H1 (cell line): ENCODE data around the gene PLEKHG5. TPM values are rescaled to one million over a fixed set of nuclear protein-coding genes. Genes with fewer than 3 reads are reported as not detected.

ENCODE experiments used
- CTCF ChIA-PET: fragments of 300-600 bp; sonication (Branson Sonifier 250); formaldehyde crosslinking; loops from one replicate; lab custom pipeline; 2021; ENCODE audit not compliant: partially characterized antibody; lab: Charles Lee
- POLR2A ChIA-PET: fragments of 300-600 bp; sonication (Branson Sonifier 250); formaldehyde crosslinking; loops from one replicate; lab custom pipeline; 2021; ENCODE audit warnings: inconsistent platforms; ENCODE audit not compliant: partially characterized antibody; lab: Charles Lee
- DNase-seq, 2 experiments: peaks; one replicate each; pipeline versions ENCODE4 v3.0.0 to v3.0.0-alpha.2; 2010 to 2022; ENCODE audit warnings: low spot score in 2 of 2, low read depth in 1 of 2, mixed read lengths in 1 of 2
- FAIRE-seq: peaks from 2 replicates; lab custom pipeline; 2011; peaks lifted over from hg19 to GRCh38; lab: Jason Lieb, UNC
- H2AFZ ChIP-seq: 2 replicates; pipeline ENCODE4 v1.8.1; 2012; ENCODE audit warnings: low read length, inconsistent platforms
- H2AK5ac ChIP-seq: 2 replicates; pipeline ENCODE4 v1.6.1; 2013; ENCODE audit warnings: low read depth, low read length
- H2BK120ac ChIP-seq: replicated peaks from 2 replicates; pipeline ENCODE3; 2013; ENCODE audit warnings: low read depth, low read length, inconsistent platforms
- H2BK12ac ChIP-seq: 2 replicates; pipeline ENCODE4 v1.6.1; 2013; ENCODE audit warnings: low read depth, low read length
- H2BK15ac ChIP-seq: 2 replicates; pipeline ENCODE4 v1.6.1; 2013; ENCODE audit warnings: low read length
- H2BK20ac ChIP-seq: 2 replicates; pipeline ENCODE4 v1.6.1; 2013; ENCODE audit warnings: low read length
- H2BK5ac ChIP-seq: 2 replicates; pipeline ENCODE4 v1.6.1; 2013; ENCODE audit warnings: low read depth, low read length
- H3K14ac ChIP-seq: 2 replicates; pipeline ENCODE4 v1.6.1; 2013; ENCODE audit warnings: inconsistent platforms; ENCODE audit not compliant: insufficient read length
- H3K18ac ChIP-seq: 2 replicates; pipeline ENCODE4 v1.6.1; 2013; ENCODE audit warnings: low read length; ENCODE audit errors: extremely low read depth
- H3K23ac ChIP-seq: 2 replicates; pipeline ENCODE4 v1.6.1; 2013; ENCODE audit warnings: inconsistent platforms; ENCODE audit not compliant: insufficient read length
- H3K23me2 ChIP-seq: 2 replicates; pipeline ENCODE4 v1.6.1; 2013; ENCODE audit warnings: low read depth, low read length
- H3K27ac ChIP-seq: 2 replicates; pipeline ENCODE4 v1.6.1; 2011; ENCODE audit warnings: low read depth, low read length, inconsistent platforms
- H3K27me3 ChIP-seq, 4 experiments: replicated peaks in 1 of 4; 1 replicate in 1 of 4; 2 replicates in 3 of 4; pipeline versions ENCODE4 v1.6.1 to v1.8.1; 2011 to 2013; ENCODE audit warnings: low read length in 3 of 4, mild to moderate bottlenecking in 3 of 4, inconsistent platforms in 2 of 4, mixed read lengths in 2 of 4, moderate library complexity in 1 of 4; ENCODE audit not compliant: control insufficient read depth in 3 of 4, insufficient read depth in 3 of 4; ENCODE audit errors: extremely low read depth in 1 of 4
- H3K36me3 ChIP-seq, 4 experiments: 2 replicates each; pipeline versions ENCODE4 v1.6.1 to v1.8.1; 2011 to 2013; ENCODE audit warnings: mild to moderate bottlenecking in 4 of 4, low read length in 3 of 4, moderate library complexity in 2 of 4, control low read depth in 1 of 4, inconsistent platforms in 1 of 4; ENCODE audit not compliant: insufficient read depth in 4 of 4, control insufficient read depth in 2 of 4
- H3K4ac ChIP-seq: replicated peaks from 2 replicates; pipeline ENCODE3; 2013; ENCODE audit warnings: low read length, low read depth, mixed read lengths, inconsistent platforms; ENCODE audit not compliant: insufficient read length
- H3K4me1 ChIP-seq, 4 experiments: replicated peaks in 1 of 4; 1 replicate in 1 of 4; 2 replicates in 3 of 4; pipeline versions ENCODE4 v1.6.1 to v1.8.1; 2011 to 2013; ENCODE audit warnings: low read length in 3 of 4, inconsistent platforms in 2 of 4, mixed read lengths in 1 of 4; ENCODE audit not compliant: insufficient read depth in 4 of 4, control insufficient read depth in 3 of 4
- H3K4me2 ChIP-seq, 2 experiments: 2 replicates each; pipeline versions ENCODE4 v1.6.1 to v1.8.1; 2011 to 2013; ENCODE audit warnings: low read depth in 2 of 2, low read length in 2 of 2, control low read depth in 1 of 2, inconsistent platforms in 1 of 2, mild to moderate bottlenecking in 1 of 2; ENCODE audit not compliant: insufficient read depth in 1 of 2
- H3K4me3 ChIP-seq, 4 experiments: fragments of 200-600, 300-600 bp in 1 of 4; sonication (generic), shearing (Covaris generic), sonication (Bioruptor Twin) in 1 of 4; 2 replicates each; pipeline versions ENCODE4 v1.5.1 to v1.8.1; 2011 to 2016; ENCODE audit warnings: low read length in 4 of 4, low read depth in 3 of 4, control low read depth in 2 of 4, inconsistent platforms in 2 of 4, mild to moderate bottlenecking in 2 of 4, mixed read lengths in 1 of 4, moderate library complexity in 1 of 4; ENCODE audit not compliant: insufficient read depth in 2 of 4; ENCODE audit errors: extremely low read depth in 1 of 4
- H3K56ac ChIP-seq: replicated peaks from 2 replicates; pipeline ENCODE3; 2013; ENCODE audit warnings: low read depth, mild to moderate bottlenecking, mixed read lengths, low read length, inconsistent platforms; ENCODE audit not compliant: insufficient read length
- H3K79me1 ChIP-seq: 2 replicates; pipeline ENCODE4 v1.6.1; 2013; ENCODE audit warnings: low read depth, low read length, control low read depth
- H3K79me2 ChIP-seq, 2 experiments: 2 replicates each; pipeline versions ENCODE4 v1.6.1 to v1.8.1; 2012 to 2013; ENCODE audit warnings: low read length in 2 of 2, mild to moderate bottlenecking in 2 of 2, inconsistent platforms in 1 of 2; ENCODE audit not compliant: insufficient read depth in 2 of 2, control insufficient read depth in 1 of 2
- H3K9ac ChIP-seq, 4 experiments: replicated peaks in 1 of 4; 1 replicate in 1 of 4; 2 replicates in 3 of 4; pipeline versions ENCODE4 v1.6.1 to v1.8.1; 2011 to 2013; ENCODE audit warnings: low read depth in 3 of 4, low read length in 3 of 4, control low read depth in 2 of 4, mild to moderate bottlenecking in 2 of 4, moderate library complexity in 2 of 4, inconsistent platforms in 1 of 4; ENCODE audit errors: extremely low read depth in 1 of 4
- H3K9me3 ChIP-seq, 2 experiments: 2 replicates each; pipeline versions ENCODE4 v1.6.1 to v1.8.1; 2012 to 2013; ENCODE audit warnings: mild to moderate bottlenecking in 2 of 2, moderate library complexity in 2 of 2, control low read depth in 1 of 2, inconsistent platforms in 1 of 2, low read depth in 1 of 2, low read length in 1 of 2, mixed read lengths in 1 of 2; ENCODE audit not compliant: insufficient read depth in 2 of 2
- H4K20me1 ChIP-seq, 2 experiments: replicated peaks in 1 of 2; 2 replicates each; pipeline versions ENCODE3 to v1.8.1; 2011 to 2013; ENCODE audit warnings: inconsistent platforms in 2 of 2, low read length in 2 of 2, mild to moderate bottlenecking in 1 of 2; ENCODE audit not compliant: insufficient read depth in 2 of 2, control insufficient read depth in 1 of 2
- H4K5ac ChIP-seq: 2 replicates; pipeline ENCODE4 v1.6.1; 2013; ENCODE audit warnings: low read length, low read depth, mixed read lengths, inconsistent platforms; ENCODE audit not compliant: insufficient read length
- H4K8ac ChIP-seq: 2 replicates; pipeline ENCODE4 v1.8.0; 2013; ENCODE audit warnings: mild to moderate bottlenecking, moderate library complexity, low read length, inconsistent platforms; ENCODE audit not compliant: insufficient read depth; ENCODE audit errors: extremely low read depth
- H4K91ac ChIP-seq: replicated peaks from 2 replicates; pipeline ENCODE3; 2013; ENCODE audit warnings: low read length, mixed read lengths, inconsistent platforms; ENCODE audit not compliant: insufficient read length
- ASH2L ChIP-seq: fragments of 200-600, 300-600 bp; sonication (generic); IDR thresholded peaks from one replicate; pipeline ENCODE4 v1.7.1; 2017; ENCODE audit warnings: low read length
- CEBPB ChIP-seq: IDR thresholded peaks from 2 replicates; pipeline ENCODE4 v1.6.1; 2012; ENCODE audit warnings: low read depth, low read length
- JUND ChIP-seq: IDR thresholded peaks from 2 replicates; pipeline ENCODE4 v1.6.1; 2011; ENCODE audit warnings: mild to moderate bottlenecking, improper control_type of control experiment, low read length
- KDM5A ChIP-seq: fragments of 200-600 bp; IDR thresholded peaks from 2 replicates; pipeline ENCODE4 v1.7.1; 2012; ENCODE audit warnings: mild to moderate bottlenecking, low read length, inconsistent platforms, mixed read lengths
- RAD21 ChIP-seq, 2 experiments: IDR thresholded peaks in 1 of 2; conservative IDR thresholded peaks in 1 of 2; 2 replicates each; pipeline ENCODE4 v1.6.1; 2011; ENCODE audit warnings: low read depth in 2 of 2, low read length in 2 of 2, improper control_type of control experiment in 1 of 2, inconsistent platforms in 1 of 2, mild to moderate bottlenecking in 1 of 2, moderate library complexity in 1 of 2
- TAF1 ChIP-seq: IDR thresholded peaks from 2 replicates; pipeline ENCODE4 v1.6.1; 2011; ENCODE audit warnings: mild to moderate bottlenecking, low read depth, low read length
- WGBS, 2 experiments: shearing (Covaris generic) in 1 of 2; methylation state at CpG; one replicate each; pipeline versions ENCODE4 v1.1.6 to v1.1.7; 2013 to 2015; ENCODE audit warnings: low lambda C conversion rate in 2 of 2, mixed read lengths in 2 of 2, inconsistent platforms in 1 of 2, low coverage in 1 of 2, missing lambda C conversion rate in 1 of 2; ENCODE audit not compliant: insufficient replicate concordance in 2 of 2, insufficient coverage in 1 of 2, insufficient read length in 1 of 2; ENCODE audit errors: extremely low coverage in 1 of 2, missing lambda C conversion rate in 1 of 2; 5-methylcytosine and 5-hydroxymethylcytosine counted together
- polyA plus RNA-seq, 7 experiments: library from polyadenylated mRNA; depleted of rRNA in 3 of 7; stranded (reverse) in 5 of 7; unstranded in 2 of 7; fragments of >200 nt in 5 of 7; fragments of 200-250 nt in 2 of 7; gene quantifications; 1 replicate in 5 of 7; 2 replicates in 1 of 7; 4 replicates in 1 of 7; pipeline versions ENCODE4 v1.2.1 to v1.2.3, GENCODE V29; 2011 to 2013; ENCODE audit warnings: missing spikeins in 2 of 7, mixed read lengths in 2 of 7
- total RNA-seq: library from RNA; stranded (reverse); fragmentation: NEBNext Ultra II Directional; extraction: Animal tissue kit (Norgen Biotek cat#: 25700); gene quantifications from 2 replicates; pipeline ENCODE4 v1.2.1, GENCODE V29; 2021
- TF ChIP-seq, protein P1 (sequence below), 3 experiments: IDR thresholded peaks; 1 replicate in 2 of 3; 2 replicates in 1 of 3; pipeline versions ENCODE4 v1.5.1 to v1.6.1; 2011; ENCODE audit warnings: low read length in 3 of 3, mild to moderate bottlenecking in 3 of 3, inconsistent platforms in 2 of 3, low read depth in 1 of 3, moderate library complexity in 1 of 3; ENCODE audit not compliant: insufficient read depth in 1 of 3; ENCODE audit errors: control extremely low read depth in 1 of 3

The PLEKHG5 gene
- total and polyA plus RNA-seq, 2 of the 8 experiments (the other 6 are each of a cell fraction or from before 2014, with no cell fraction given): 10.4 to 13.8 TPM

DNA sequence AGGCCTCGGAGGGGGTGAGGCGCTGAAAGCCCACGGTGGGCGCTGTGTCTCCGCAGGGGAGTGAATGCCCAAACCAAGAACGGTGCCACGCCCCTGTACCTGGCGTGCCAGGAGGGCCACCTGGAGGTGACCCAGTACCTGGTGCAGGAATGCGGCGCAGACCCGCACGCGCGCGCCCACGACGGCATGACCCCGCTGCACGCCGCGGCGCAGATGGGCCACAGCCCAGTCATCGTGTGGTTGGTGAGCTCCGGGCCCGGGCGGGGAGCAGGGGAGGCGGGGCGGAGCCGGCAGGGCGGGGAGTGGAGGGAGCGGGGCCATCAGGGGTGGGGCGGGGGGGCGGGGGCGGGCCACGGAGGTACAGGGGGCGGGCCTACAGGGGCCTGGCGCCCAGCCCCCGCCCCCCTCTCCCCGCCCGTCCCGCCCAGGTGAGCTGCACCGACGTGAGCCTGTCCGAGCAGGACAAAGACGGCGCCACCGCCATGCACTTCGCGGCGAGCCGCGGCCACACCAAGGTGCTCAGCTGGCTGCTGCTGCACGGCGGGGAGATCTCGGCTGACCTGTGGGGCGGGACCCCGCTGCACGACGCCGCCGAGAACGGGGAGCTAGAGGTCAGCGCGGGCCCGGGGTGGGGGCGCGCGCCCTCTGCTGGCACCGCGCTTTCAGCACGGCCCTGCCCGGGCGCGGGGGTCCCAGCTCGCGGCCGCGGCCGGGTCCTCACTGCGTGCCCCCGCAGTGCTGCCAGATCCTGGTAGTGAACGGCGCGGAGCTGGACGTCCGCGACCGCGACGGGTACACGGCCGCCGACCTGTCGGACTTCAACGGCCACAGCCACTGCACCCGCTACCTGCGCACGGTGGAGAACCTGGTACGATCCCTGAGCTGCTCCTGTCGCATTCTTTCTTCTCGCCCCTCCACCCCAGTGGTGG lies 51.0 kb downstream of the PLEKHG5 start:
- peak overlapping the region; percentile 83; the same call in 1 of the 2 replicates for H3K18ac ChIP-seq
- peak overlapping the region; percentile 17 to 88 (median 43) for H3K4me3 ChIP-seq
- H2BK15ac ChIP-seq: peak overlapping the region; percentile 92; the same call in 1 of the 2 replicates
- no peak overlapping the region for H3K27ac ChIP-seq
- no peaks in the 10 kb centered on the region for H3K79me2 ChIP-seq
- peak overlapping the region; percentile 89 for H4K5ac ChIP-seq
- no peaks in the 10 kb centered on the region for H3K36me3 ChIP-seq
- H3K23ac ChIP-seq: no peak overlapping the region
- H3K14ac ChIP-seq: no peak overlapping the region
- H4K91ac ChIP-seq: no peak overlapping the region
- peaks cover 0 to 4% of the 10 kb centered on the region in 2 experiments for H4K20me1 ChIP-seq
- H4K8ac ChIP-seq: peak overlapping the region; percentile 89
- peaks cover 3% of the 10 kb centered on the region; the same call in 1 of the 2 replicates for H3K23me2 ChIP-seq
- H3K4me2 ChIP-seq: peak overlapping the region; percentile 79 to 85
- peaks cover 3 to 17% (median 5%) of the 10 kb centered on the region in 4 experiments for H3K4me1 ChIP-seq
- peaks cover 0 to 20% (median 12%) of the 10 kb centered on the region in 4 experiments; a peak in 5 of 7 replicates for H3K27me3 ChIP-seq
- H2BK20ac ChIP-seq: no peak overlapping the region; the same call in 1 of the 2 replicates
- H2AK5ac ChIP-seq: no peak overlapping the region
- no peaks in the 10 kb centered on the region for H3K9me3 ChIP-seq
- H2BK5ac ChIP-seq: no peak overlapping the region; the same call in 1 of the 2 replicates
- 10% methylated on average over 63 of the region's 101 CpGs; no CpG with 5 or more reads in 1 of the 2 experiments for WGBS, 2 experiments
- H3K9ac ChIP-seq: no peak overlapping the region; a peak in 1 of 7 replicates
- ChIA-PET CTCF (interaction anchor here (0.6 to 18.8 kb wide), 29 partner anchors 9 to 236 kb away, joined by 3 to 321 read pairs (median 6); partner anchors contain the start of genes ESPN, HES2, PLEKHG5 and TNFRSF25), POLR2A (interaction anchor here (0.9 to 4.4 kb wide), 9 partner anchors 11 to 294 kb away, joined by 3 to 15 read pairs (median 4); no protein-coding TSS in a partner anchor)
- H2AFZ ChIP-seq: peak overlapping the region; percentile 55; the same call in 1 of the 2 replicates
- no peaks in the 10 kb centered on the region for H3K79me1 ChIP-seq
- TF ChIP-seq, protein P1, sequence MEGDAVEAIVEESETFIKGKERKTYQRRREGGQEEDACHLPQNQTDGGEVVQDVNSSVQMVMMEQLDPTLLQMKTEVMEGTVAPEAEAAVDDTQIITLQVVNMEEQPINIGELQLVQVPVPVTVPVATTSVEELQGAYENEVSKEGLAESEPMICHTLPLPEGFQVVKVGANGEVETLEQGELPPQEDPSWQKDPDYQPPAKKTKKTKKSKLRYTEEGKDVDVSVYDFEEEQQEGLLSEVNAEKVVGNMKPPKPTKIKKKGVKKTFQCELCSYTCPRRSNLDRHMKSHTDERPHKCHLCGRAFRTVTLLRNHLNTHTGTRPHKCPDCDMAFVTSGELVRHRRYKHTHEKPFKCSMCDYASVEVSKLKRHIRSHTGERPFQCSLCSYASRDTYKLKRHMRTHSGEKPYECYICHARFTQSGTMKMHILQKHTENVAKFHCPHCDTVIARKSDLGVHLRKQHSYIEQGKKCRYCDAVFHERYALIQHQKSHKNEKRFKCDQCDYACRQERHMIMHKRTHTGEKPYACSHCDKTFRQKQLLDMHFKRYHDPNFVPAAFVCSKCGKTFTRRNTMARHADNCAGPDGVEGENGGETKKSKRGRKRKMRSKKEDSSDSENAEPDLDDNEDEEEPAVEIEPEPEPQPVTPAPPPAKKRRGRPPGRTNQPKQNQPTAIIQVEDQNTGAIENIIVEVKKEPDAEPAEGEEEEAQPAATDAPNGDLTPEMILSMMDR (IDR thresholded peaks at IDR 0.05; ENCODE audit: control extremely low read depth in 1 of 3, insufficient read depth in 1 of 3, low read depth in 1 of 3, low read length in 3 of 3): peak; percentile 57 to 72 (median 59)
- peak; percentile 25 for TF ChIP-seq ASH2L
- TF ChIP-seq TAF1: 0 out of 2 replicates have a peak, but pooled peaks have one; percentile 22
- TF ChIP-seq RAD21 (IDR thresholded peaks at IDR 0.05 in 1 of 2, conservative IDR thresholded peaks at IDR 0.05 in 1 of 2; ENCODE audit: low read depth in 2 of 2, low read length in 2 of 2): peak in 1 of 2 experiments; percentile 42; a peak in 3 of 4 replicates
- 0 out of 2 replicates have a peak, but pooled peaks have one; percentile 13 for TF ChIP-seq JUND
- no peak for TF ChIP-seq CEBPB
- no peak for TF ChIP-seq KDM5A
- FAIRE-seq (no peak), DNase-seq (peak in 1 of 2 experiments; percentile 87)
- H2BK12ac ChIP-seq: peak overlapping the region; percentile 84; the same call in 1 of the 2 replicates
- H3K56ac ChIP-seq: no peak overlapping the region
- no peak overlapping the region for H2BK120ac ChIP-seq
- H3K4ac ChIP-seq: no peak overlapping the region
